ENCODE data around the gene CARMIL1.

The CARMIL1 gene

GRCh38 chr6:25449774-25450173 lies 170.6 kb downstream of the CARMIL1 start:
- Histone ChIP-seq H3K27me3 (no peaks in the 10 kb centered on the region), H3K4me1 (peaks cover 11% of the 10 kb centered on the region), H3K36me3 (no peaks in the 10 kb centered on the region), H3K9me3 (no peaks in the 10 kb centered on the region; the same call in 1 of the 2 replicates), H3K4me3 (ENCODE audit: low read depth, low read length) (no peak overlapping the region)
- peak; percentile 47 for DNase-seq
- TF ChIP-seq, protein P1, sequence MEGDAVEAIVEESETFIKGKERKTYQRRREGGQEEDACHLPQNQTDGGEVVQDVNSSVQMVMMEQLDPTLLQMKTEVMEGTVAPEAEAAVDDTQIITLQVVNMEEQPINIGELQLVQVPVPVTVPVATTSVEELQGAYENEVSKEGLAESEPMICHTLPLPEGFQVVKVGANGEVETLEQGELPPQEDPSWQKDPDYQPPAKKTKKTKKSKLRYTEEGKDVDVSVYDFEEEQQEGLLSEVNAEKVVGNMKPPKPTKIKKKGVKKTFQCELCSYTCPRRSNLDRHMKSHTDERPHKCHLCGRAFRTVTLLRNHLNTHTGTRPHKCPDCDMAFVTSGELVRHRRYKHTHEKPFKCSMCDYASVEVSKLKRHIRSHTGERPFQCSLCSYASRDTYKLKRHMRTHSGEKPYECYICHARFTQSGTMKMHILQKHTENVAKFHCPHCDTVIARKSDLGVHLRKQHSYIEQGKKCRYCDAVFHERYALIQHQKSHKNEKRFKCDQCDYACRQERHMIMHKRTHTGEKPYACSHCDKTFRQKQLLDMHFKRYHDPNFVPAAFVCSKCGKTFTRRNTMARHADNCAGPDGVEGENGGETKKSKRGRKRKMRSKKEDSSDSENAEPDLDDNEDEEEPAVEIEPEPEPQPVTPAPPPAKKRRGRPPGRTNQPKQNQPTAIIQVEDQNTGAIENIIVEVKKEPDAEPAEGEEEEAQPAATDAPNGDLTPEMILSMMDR (IDR thresholded peaks at IDR 0.05; ENCODE audit: low read depth, low read length), result no peak

DNA sequence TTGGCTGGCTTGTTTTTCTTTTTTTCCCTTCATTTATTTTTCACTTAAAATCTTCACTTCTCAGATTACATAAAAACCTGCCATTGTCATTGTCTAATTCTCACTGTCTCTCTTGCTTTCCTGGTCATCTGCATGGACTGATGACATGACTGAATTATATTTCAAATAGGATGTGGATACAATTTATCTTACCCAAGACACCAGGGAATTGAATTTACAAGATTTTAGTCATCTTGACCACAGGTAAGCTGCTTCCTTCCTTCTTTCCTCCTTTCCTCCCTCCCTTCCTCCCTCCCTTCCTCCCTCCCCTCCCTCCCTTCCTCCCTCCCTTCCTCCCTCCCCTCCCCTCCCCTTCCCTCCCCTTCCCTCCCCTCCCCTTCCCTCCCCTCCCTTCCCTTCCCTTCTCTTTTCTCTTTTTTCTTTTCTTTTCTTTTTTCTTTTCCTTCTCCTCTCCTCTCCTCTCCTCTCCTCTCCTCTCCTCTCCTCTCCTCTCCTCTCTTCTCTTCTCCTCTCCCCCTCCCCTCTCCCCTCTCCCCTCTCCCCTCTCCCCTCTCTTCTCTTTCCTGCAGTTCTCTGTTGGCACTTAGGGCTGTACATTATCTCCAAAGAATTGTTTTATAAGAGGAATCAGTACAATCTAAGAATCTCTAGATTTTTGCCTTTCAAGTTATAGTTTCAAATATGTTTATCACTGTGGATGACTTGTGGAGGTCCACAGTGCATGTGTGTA lies 171.5 kb downstream of the CARMIL1 start:
- Histone ChIP-seq H3K4me1 (peaks cover 20% of the 10 kb centered on the region), H3K27me3 (no peaks in the 10 kb centered on the region), H3K36me3 (no peaks in the 10 kb centered on the region), H3K4me3 (ENCODE audit: low read depth, low read length) (no peak overlapping the region), H3K9me3 (no peaks in the 10 kb centered on the region; the same call in 1 of the 2 replicates)
- TF ChIP-seq, protein P1 (IDR thresholded peaks at IDR 0.05; ENCODE audit: low read depth, low read length), result no peak
- no peak for DNase-seq

- TF ChIP-seq, protein P1 (IDR thresholded peaks at IDR 0.05; ENCODE audit: low read depth, low read length), result no peak
- no peak for DNase-seq
- Histone ChIP-seq H3K4me3 (ENCODE audit: low read depth, low read length) (no peak overlapping the region), H3K4me1 (peaks cover 34% of the 10 kb centered on the region), H3K9me3 (no peaks in the 10 kb centered on the region), H3K36me3 (no peaks in the 10 kb centered on the region), H3K27me3 (no peaks in the 10 kb centered on the region)
Observed at GRCh38 chr6:25452031-25452430, 172.9 kb downstream of the CARMIL1 start.

DNA sequence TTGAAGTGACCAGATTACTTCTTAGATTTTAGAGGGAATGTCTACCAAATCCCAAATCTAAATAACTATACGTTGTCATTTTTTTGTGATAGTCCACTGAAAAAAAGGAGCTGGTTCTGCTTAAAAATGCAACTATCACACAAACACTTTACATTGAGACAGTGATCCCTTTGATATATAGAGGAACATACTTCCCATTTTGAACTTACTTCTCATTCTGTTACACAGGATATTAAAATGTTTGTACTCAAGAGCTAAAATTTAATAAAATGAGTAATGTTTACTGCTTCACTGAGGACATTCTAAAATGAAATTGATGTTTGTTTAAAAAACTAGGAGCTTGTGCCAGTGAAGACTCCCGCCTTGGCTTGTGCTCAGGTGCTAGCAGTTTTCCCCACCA lies 174.1 kb downstream of the CARMIL1 start:
- no peak overlapping the region for H3K4me3 ChIP-seq (ENCODE audit: low read depth, low read length)
- DNase-seq, result no peak
- TF ChIP-seq, protein P1 (IDR thresholded peaks at IDR 0.05; ENCODE audit: low read depth, low read length), result no peak
- peaks cover 40% of the 10 kb centered on the region for H3K4me1 ChIP-seq
- H3K9me3 ChIP-seq, result no peaks in the 10 kb centered on the region
- no peaks in the 10 kb centered on the region for H3K36me3 ChIP-seq
- H3K27me3 ChIP-seq, result no peaks in the 10 kb centered on the region

DNA sequence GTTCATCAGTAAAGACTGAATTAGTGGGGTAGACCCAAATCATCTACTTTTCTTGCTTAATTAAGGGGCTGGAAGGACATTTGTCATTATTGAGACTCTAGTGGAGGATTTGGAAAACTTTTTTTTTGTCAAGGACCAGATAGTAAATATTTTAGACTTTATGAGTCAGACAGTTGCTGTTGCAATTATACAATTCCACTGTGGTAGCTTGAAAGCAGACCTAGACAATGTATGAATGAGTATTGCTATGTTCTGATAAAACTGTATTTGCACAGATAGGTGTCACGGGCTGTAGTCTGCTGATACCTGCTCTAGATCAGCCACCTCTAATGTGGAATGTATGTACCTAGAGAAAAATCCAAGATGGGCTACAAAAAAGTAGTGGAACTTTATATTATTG lies 175.0 kb downstream of the CARMIL1 start:
- no peak overlapping the region for H3K4me3 ChIP-seq (ENCODE audit: low read depth, low read length)
- no peak for DNase-seq
- no peaks in the 10 kb centered on the region for H3K36me3 ChIP-seq
- TF ChIP-seq, protein P1 (IDR thresholded peaks at IDR 0.05; ENCODE audit: low read depth, low read length), result no peak
- no peaks in the 10 kb centered on the region for H3K9me3 ChIP-seq
- H3K27me3 ChIP-seq, result no peaks in the 10 kb centered on the region
- peaks cover 40% of the 10 kb centered on the region for H3K4me1 ChIP-seq

- TF ChIP-seq, protein P1 (IDR thresholded peaks at IDR 0.05; ENCODE audit: low read depth, low read length), result no peak
- Histone ChIP-seq H3K36me3 (no peaks in the 10 kb centered on the region), H3K4me1 (peaks cover 31% of the 10 kb centered on the region), H3K9me3 (no peaks in the 10 kb centered on the region), H3K4me3 (ENCODE audit: low read depth, low read length) (peak overlapping the region; percentile 20; the same call in 1 of the 2 replicates), H3K27me3 (no peaks in the 10 kb centered on the region)
- no peak for DNase-seq
Observed at GRCh38 chr6:25456249-25457040, 177.3 kb downstream of the CARMIL1 start.

All from BE2C (cell line).